ENCODE data around the gene DCUN1D3.
"Not testable (repeated sequence)": the region's sequence is repeated elsewhere in the genome, so short reads cannot be mapped to it uniquely, and the experiment has no call there.

Gene DCUN1D3

GRCh38 chr16:20862162-20862960 lies 37.8 kb downstream of the DCUN1D3 start:
- no peak for DNase-seq (ENCODE audit: low read depth in 2 of 2)

GRCh38 chr16:20860995-20861394 lies 39.2 kb downstream of the DCUN1D3 start:
- DNase-seq (ENCODE audit: low read depth in 2 of 2) = not testable (repeated sequence)

DNA sequence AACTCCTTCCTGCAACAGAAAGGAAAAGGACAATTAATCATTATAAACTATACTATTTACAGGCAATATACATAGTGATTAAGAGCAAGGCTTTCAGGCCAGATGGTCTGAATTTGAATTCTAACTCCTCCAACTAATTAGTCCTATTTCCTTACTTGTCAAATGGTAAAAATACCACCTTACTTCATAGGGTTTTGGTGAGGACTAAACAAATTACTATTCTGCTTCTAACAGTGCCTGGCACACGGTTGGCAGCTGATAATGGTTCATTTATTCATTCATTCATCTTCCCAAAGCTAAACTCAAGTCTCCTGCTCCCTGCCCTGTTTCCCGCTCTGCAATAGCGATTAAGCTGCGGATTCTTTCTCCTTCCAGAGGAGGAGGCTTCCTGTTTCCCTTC lies 39.8 kb downstream of the DCUN1D3 start:
- no peak for DNase-seq (ENCODE audit: low read depth in 2 of 2)

GRCh38 chr16:20859699-20860098 lies 40.5 kb downstream of the DCUN1D3 start:
- DNase-seq (ENCODE audit: low read depth in 2 of 2) = no peak

DNA sequence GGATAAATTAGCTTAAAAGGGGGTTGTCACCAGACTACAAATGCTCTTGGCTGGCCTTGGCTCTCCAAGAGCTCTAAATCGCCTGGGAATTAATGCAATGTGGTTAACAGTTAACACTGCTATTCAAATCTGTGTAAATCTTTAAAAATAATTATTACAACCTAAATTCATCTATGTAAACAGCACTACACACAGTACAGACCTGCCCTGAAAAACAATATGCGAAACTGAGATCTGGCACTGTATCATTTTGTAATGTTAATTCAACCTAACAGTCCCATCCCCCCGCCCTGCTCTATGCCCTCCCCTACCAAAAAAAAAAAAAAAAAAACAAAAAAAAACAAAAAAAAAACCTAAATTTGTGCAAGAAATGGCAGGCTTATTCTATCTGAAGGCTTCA lies 40.9 kb downstream of the DCUN1D3 start:
- DNase-seq (ENCODE audit: low read depth in 2 of 2) = no peak

DNA sequence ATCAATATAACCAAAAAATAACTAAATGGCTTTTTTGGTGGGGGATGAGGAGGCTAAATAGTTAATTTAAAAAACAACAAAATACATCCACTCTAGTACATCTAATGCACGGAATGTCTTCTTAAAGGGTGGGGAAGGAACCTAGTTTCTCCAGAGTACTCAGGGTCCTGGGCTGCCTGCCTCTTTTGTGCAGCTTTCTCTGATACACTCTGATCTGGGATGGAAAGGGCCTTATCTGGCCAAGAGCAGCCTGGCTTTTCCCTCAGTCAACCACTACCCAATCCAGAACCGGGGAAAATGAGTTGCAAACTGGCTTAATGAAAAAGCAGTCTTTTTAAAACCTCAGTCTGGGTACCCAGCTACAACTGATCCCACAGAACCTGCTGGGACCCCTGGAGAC lies 42.9 kb downstream of the DCUN1D3 start:
- DNase-seq (ENCODE audit: low read depth in 2 of 2) = no peak

- no peak for DNase-seq (ENCODE audit: low read depth in 2 of 2)
These were observed 45.2 kb downstream of the DCUN1D3 start for GRCh38 chr16:20854963-20855362.

DNA sequence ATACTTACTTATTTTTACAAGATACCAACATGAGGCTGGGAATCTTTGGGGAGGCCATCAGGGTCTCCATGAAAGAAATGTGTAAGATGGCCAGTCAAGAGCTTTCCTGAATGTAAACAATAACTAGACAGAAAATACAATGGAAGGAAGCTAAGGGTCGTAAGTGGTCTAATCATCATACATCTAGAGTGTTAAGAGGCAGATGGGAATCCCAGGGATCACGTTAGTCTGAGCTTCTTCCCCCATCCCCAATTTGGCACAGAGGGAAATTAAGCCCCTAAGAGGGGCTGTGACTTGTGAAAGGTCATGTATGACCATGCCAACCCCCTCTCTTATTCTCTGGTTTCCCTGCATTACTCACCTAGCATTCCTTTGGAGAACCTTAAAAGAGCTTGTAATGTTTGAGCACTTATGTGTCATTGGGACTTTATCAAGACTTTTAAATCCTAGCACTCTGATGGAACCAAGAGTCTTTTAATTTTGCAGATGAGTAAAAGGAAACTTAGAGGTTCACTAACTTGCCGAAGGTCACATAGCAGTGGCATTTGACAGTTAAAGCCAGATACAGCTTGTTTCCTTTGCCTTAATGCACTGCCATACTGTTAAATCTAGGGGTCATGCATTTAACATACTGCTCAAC lies 46.1 kb downstream of the DCUN1D3 start:
- no peak for DNase-seq (ENCODE audit: low read depth in 2 of 2)

GRCh38 chr16:20853143-20853542 lies 47.0 kb downstream of the DCUN1D3 start:
- DNase-seq (ENCODE audit: low read depth in 2 of 2) = no peak

DNA sequence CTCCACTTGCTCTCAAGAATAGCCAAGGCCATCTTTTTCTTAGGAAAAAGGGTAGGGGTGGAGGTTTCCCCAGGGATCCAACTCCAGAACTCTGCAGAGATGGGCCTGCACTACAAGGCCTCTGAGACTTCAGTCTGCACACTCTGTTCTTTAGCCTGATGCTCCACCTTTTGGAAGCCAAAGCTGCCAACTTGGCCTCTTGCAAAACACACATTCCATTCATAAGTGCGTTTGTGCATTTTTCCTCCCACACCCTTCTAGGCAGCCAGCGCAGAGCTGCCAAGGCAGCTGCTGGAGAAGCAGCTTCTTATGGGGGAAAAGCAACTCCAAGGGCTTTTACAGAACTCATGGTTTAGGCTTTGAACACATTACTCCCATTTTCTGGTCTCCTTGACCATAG lies 48.6 kb downstream of the DCUN1D3 start:
- DNase-seq (ENCODE audit: low read depth in 2 of 2) = no peak

GRCh38 chr16:20850981-20851380 lies 49.2 kb downstream of the DCUN1D3 start:
- no peak for DNase-seq (ENCODE audit: low read depth in 2 of 2)

DNA sequence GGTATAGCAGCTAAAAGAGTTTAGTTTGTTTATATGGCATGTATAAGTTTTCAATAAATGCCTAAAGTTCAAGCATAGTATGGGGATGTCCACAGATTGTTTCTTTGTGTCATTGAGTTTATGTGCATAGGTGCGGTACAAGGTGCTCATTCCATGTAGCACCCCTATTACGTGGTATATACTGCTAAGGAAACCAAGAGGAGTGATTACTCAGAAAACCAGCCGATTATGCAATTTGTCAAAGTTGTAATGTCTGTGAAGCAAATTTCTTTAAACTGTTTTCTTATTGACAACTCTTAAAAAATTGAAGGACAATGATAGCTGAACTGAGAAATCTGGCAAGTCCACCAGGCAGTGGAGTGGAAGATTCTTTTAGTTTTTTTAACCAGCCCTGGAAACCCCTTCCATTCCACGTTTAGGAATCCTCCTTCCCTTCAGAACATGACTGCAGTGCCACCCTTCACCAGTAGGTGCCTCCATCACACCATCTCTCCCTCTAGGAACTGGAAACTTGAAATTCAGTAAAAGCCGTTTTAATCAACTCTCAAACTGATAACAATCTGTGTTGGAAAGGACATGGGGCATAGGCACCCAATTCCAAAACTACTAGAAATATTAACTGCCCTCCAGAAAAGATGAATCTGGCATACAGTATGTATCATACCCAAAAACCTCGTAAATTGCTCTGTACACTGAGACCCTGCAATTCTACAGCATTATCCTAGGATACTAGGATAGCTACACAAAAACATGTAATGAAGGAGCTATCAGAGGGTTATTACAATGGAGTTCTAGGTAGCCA lies 50.4 kb downstream of the DCUN1D3 start:
- DNase-seq (ENCODE audit: low read depth in 2 of 2) = peak in 1 of 2 donors; percentile 23

DNA sequence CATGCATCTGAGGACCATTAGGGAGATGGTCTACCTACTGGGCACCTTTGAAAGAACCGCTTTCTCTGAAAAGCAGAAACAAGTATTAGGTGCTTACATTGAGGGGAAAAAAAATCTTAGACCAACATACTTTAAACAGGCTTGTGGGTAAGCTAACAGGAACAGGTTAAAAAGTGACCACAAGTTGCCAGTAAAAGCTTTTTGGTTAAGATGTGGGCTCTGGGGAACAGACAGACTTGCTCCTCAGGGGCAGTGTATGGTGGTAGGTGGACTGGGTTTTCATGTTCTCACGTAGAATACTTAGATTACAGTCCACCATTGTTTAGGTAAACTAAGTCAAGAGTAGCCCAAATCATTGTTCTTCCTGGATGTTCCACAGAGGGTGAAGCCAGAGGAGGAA lies 52.6 kb downstream of the DCUN1D3 start:
- DNase-seq (ENCODE audit: low read depth in 2 of 2) = no peak

DNA sequence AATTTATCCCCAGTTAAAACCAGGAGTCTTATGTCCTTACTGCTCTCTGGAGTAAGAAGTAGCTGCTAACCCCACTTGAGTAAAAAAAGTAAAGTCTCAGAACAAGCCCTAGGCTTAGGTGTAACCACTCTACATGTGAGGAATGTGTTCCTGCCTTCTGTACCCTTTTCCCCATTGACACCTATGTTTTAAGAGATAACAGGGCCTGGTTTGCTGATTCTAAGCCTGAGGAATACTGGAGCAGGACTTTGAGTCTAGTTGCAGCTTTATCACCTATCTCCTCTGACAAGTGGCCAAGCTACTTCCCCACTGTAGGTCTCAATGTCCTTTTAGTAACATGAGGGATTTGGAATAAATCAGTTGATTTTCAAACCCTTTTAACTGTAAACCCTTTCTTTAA lies 53.6 kb downstream of the DCUN1D3 start:
- DNase-seq (ENCODE audit: low read depth in 2 of 2) = no peak

- no peak for DNase-seq (ENCODE audit: low read depth in 2 of 2)
These were observed 54.1 kb downstream of the DCUN1D3 start for GRCh38 chr16:20846030-20846429.

DNA sequence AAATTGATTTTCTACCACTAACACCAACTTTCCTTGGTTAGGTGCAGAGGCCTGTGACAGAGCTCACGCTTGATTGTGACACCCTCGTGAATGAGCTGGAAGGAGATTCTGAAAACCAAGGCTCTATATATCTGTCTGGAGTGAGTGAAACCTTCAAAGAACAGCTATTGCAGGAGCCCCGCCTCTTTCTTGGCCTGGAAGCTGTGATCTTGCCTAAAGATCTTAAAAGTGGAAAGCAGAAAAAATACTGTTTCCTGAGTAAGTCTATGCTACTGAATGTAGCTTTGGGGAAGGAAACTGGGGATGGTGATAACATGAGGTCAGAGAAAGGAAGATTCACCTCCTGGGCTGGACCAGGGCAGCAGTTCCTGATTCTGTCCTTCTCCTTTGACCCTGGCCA lies 55.6 kb downstream of the DCUN1D3 start:
- no peak for DNase-seq (ENCODE audit: low read depth in 2 of 2)

- DNase-seq (ENCODE audit: low read depth in 2 of 2) = no peak
These were observed 56.1 kb downstream of the DCUN1D3 start for GRCh38 chr16:20844054-20844453.

DNA sequence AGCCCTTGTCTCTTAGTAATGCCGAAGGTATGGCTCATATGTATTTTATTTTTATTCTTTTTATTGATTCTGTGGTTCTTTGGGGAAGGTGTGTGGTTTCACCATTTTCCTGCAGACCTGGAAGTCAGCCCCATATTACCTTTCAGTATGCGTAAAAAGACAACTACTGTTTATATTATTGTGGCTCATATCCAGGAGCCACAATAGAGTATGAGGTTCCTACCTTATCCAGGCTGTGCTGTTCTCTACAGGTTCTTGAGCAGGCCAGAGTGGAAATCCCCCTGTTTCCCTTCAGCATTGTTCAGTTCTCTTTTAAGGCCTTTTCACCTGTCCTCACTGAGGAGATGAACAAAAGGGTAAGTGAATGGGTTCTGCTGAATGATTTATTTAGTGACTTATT lies 60.7 kb downstream of the DCUN1D3 start:
- no peak for DNase-seq (ENCODE audit: low read depth in 2 of 2)

DNA sequence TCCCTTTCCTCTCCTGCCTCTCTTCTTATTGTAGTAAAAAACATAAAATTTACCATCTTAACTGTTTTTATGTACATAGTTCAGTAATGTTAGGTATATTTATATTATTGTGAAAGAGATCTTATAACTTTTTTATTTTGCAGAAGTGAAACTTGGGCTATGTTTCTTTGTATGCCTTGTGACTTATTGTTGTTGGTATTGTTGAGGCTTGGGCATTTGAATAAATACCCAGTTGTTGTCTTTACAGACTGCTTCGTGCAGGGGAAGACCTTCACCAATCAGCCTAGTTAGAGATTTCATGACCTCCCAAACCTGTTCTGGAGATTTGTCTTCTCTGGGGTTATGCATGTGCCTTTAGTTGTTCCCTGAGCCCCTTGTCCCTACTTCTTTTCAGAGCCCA lies 61.9 kb downstream of the DCUN1D3 start:
- no peak for DNase-seq (ENCODE audit: low read depth in 2 of 2)

GRCh38 chr16:20833086-20833485 lies 67.1 kb downstream of the DCUN1D3 start:
- no peak for DNase-seq (ENCODE audit: low read depth in 2 of 2)

DNA sequence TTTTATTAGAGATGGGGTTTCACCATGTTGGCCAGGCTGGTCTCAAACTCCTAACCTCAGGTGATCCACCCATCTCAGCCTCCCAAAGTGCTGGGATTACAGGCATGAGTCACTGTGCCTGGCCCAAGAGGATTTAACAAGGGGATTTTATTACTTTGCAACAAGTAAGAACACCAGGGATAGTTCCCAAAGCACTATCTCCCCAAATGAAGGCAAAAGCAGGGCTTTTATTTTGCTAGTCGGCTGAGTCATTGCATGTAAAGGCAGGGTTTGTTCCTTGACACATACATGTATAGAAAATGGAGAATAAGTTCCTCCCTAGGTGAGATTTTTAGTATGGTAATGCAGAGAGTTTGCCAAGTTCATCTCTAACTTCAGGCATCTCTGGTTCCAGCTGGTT lies 69.8 kb downstream of the DCUN1D3 start:
- no peak for DNase-seq (ENCODE audit: low read depth in 2 of 2)

- DNase-seq (ENCODE audit: low read depth in 2 of 2) = no peak
These were observed 70.6 kb downstream of the DCUN1D3 start for GRCh38 chr16:20829536-20829935.

All from stimulated activated CD8-positive, alpha-beta memory T cell treated with anti-CD3 and anti-CD28 coated beads, Interleukin-15, amount 100 ng/mL, for 48 hours (primary cell).